Esophagus squamous epithelium (tissue), 5 donors: ENCODE data around the gene LRRC8C. TPM values are rescaled to one million over a fixed set of nuclear protein-coding genes. Genes with fewer than 3 reads are reported as not detected.

Source experiments
- DNase-seq: peaks from one replicate; lab custom pipeline; 2025; lab: John Stamatoyannopoulos, UW
- H3K27ac ChIP-seq, 4 donors: fragments of 200-600 bp; sonication (generic); one replicate each; pipeline ENCODE4 v1.5.1; 2016 to 2019; ENCODE audit warnings: mild to moderate bottlenecking in 1 of 4
- H3K27me3 ChIP-seq, 4 donors: fragments of 200-600 bp; sonication (generic); 1 replicate in 3 of 4; 2 replicates in 1 of 4; pipeline versions ENCODE4 v1.5.1 to v1.6.0; 2017 to 2021; ENCODE audit warnings: antibody characterized with exemption in 1 of 4
- H3K36me3 ChIP-seq, 3 donors: fragments of 200-600 bp; sonication (generic); one replicate each; pipeline ENCODE4 v1.5.1; 2016 to 2019
- H3K4me1 ChIP-seq, 3 donors: fragments of 200-600 bp; sonication (generic); one replicate each; pipeline ENCODE4 v1.5.1; 2017 to 2019
- H3K4me3 ChIP-seq, 4 donors: fragments of 200-600 bp; sonication (generic); 1 replicate in 3 of 4; 2 replicates in 1 of 4; pipeline ENCODE4 v1.5.1; 2016 to 2019; ENCODE audit warnings: mild to moderate bottlenecking in 2 of 4, moderate library complexity in 1 of 4
- H3K9me3 ChIP-seq, 3 donors: fragments of 200-600 bp; sonication (generic); one replicate each; pipeline ENCODE4 v1.5.1; 2016 to 2019
- POLR2A ChIP-seq, 4 donors: fragments of 450-650 bp; IDR thresholded peaks; one replicate each; pipeline ENCODE4 v1.6.1; 2017; ENCODE audit warnings: antibody characterized with exemption in 4 of 4, mild to moderate bottlenecking in 4 of 4, moderate library complexity in 3 of 4
- WGBS, 2 donors: methylation state at CpG; one replicate each; pipeline ENCODE4 v1.1.5; 2018; 5-methylcytosine and 5-hydroxymethylcytosine counted together
- intact Hi-C: fragments of 100-400 bp; cut with DNase I; formaldehyde crosslinking; loops from one replicate; pipeline ENCODE4 v1.15.0; 2022
- total RNA-seq, 4 donors: library from RNA; depleted of rRNA; stranded (reverse); fragments of >200 nt; gene quantifications; one replicate each; pipeline ENCODE4 v1.1.0, GENCODE V29; 2016
- TF ChIP-seq, protein P1 (sequence below), 6 experiments: fragments of 450-650 bp in 4 of 6; fragments of 200-600 bp in 2 of 6; sonication (generic) in 2 of 6; IDR thresholded peaks; one replicate each; pipeline ENCODE4 v1.5.1; 2016 to 2019; ENCODE audit warnings: antibody characterized with exemption in 6 of 6, mild to moderate bottlenecking in 4 of 6, moderate library complexity in 4 of 6
- donor health status: DM: yes; HTN: yes; CAD: no.

The LRRC8C gene
- total RNA-seq, 4 donors from 2014 or later, result 1.4 to 5.0 (median 3.2) TPM

DNA sequence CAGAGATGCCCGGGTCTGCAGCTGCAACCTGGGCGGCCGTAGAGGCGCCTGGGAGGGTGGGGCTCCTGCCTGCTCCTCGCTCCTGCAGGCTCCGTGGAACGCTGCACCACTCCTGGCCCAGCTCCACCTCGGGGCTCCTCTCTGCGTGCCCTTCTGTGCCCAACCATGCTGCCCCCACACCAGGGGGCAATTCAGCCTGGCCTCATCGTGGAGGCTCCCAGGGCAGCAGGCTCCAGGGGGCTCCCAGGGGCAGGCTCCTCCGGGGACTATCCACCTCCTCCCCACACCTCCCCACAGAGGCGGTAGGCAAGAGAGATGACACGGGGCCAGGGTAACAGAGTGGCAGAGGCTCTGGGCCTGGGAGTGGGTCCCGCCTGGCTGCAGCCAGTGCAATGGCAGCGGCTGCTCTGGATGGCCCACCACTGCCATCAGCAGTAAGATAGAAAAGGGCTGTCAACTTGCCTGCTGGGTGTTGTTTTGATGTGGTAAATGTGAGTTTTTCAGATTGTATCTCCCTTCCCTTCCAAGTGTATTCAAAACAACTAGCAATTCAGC, 22.4 kb upstream of the LRRC8C start:
- TF ChIP-seq POLR2A (IDR thresholded peaks at IDR 0.05), result no peak
- TF ChIP-seq, protein P1, sequence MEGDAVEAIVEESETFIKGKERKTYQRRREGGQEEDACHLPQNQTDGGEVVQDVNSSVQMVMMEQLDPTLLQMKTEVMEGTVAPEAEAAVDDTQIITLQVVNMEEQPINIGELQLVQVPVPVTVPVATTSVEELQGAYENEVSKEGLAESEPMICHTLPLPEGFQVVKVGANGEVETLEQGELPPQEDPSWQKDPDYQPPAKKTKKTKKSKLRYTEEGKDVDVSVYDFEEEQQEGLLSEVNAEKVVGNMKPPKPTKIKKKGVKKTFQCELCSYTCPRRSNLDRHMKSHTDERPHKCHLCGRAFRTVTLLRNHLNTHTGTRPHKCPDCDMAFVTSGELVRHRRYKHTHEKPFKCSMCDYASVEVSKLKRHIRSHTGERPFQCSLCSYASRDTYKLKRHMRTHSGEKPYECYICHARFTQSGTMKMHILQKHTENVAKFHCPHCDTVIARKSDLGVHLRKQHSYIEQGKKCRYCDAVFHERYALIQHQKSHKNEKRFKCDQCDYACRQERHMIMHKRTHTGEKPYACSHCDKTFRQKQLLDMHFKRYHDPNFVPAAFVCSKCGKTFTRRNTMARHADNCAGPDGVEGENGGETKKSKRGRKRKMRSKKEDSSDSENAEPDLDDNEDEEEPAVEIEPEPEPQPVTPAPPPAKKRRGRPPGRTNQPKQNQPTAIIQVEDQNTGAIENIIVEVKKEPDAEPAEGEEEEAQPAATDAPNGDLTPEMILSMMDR (IDR thresholded peaks at IDR 0.05), result no peak
- intact Hi-C loops, result no loop called here
- no peak for DNase-seq
- Histone ChIP-seq H3K4me3 (no peak overlapping the region), H3K4me1 (peaks cover 7 to 53% (median 13%) of the 10 kb centered on the region in 3 donors), H3K36me3 (no peaks in the 10 kb centered on the region), H3K27me3 (no peaks in the 10 kb centered on the region), H3K9me3 (no peaks in the 10 kb centered on the region), H3K27ac (peak overlapping the region in 1 of 4 donors; percentile 11)
- 64% methylated on average over 9 of the region's 15 CpGs; no CpG with 5 or more reads in 1 of the 2 donors for WGBS, 2 donors

DNA sequence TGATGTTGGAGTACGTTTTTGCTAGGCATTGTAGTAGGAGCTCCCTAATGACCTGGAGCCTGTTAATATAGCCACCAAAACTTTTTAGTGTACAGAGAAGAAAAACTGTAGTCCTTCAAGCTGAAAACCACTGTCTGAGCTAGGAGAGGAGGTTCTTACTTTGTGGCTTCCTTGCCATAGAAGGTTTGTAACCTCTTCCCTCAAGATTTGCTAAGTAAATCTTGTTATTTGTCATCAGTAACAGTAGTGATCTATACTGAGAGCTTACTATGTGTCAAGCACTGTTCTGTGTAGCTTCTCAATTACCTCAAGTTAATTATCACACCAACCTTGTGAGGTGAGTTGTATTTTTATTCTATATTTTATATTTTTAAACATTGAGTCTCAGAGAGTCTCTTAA, 21.2 kb upstream of the LRRC8C start:
- intact Hi-C loops, result no loop called here
- no peaks in the 10 kb centered on the region for H3K9me3 ChIP-seq
- H3K27ac ChIP-seq, result no peak overlapping the region
- TF ChIP-seq, protein P1 (IDR thresholded peaks at IDR 0.05), result no peak
- TF ChIP-seq POLR2A (IDR thresholded peaks at IDR 0.05), result no peak
- H3K36me3 ChIP-seq, result no peaks in the 10 kb centered on the region
- H3K4me3 ChIP-seq, result no peak overlapping the region
- peaks cover 13 to 52% (median 14%) of the 10 kb centered on the region in 3 donors for H3K4me1 ChIP-seq
- 85 to 89% methylated on average over 1 of the region's 1 CpG for WGBS, 2 donors
- DNase-seq, result no peak
- H3K27me3 ChIP-seq, result no peaks in the 10 kb centered on the region

DNA sequence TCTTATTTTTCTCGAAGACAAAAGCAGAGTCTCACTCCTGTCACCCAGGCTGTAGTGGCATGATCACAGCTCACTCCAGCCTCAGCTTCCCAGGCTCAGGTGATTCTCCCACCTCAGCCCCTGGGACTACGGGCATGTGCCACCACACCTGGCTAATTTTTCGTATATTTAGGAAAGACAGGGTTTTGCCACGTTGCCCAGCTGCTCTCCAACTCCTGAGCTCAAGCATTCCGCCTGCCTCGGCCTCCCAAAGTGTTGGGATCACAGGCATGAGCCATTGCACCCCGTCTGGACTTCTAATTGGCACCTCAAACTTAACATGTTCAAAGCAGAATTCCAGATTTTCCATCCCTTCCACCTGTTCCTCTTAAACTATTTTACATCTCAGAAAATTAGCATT, 19.0 kb upstream of the LRRC8C start:
- Histone ChIP-seq H3K4me1 (peaks cover 13 to 37% (median 13%) of the 10 kb centered on the region in 3 donors), H3K9me3 (no peaks in the 10 kb centered on the region), H3K36me3 (no peaks in the 10 kb centered on the region), H3K4me3 (no peak overlapping the region), H3K27me3 (no peaks in the 10 kb centered on the region), H3K27ac (no peak overlapping the region)
- intact Hi-C loops, result no loop called here
- DNase-seq, result no peak
- TF ChIP-seq, protein P1 (IDR thresholded peaks at IDR 0.05), result no peak
- TF ChIP-seq POLR2A (IDR thresholded peaks at IDR 0.05), result no peak
- 81 to 93% methylated on average over 7 of the region's 7 CpGs for WGBS, 2 donors

DNA sequence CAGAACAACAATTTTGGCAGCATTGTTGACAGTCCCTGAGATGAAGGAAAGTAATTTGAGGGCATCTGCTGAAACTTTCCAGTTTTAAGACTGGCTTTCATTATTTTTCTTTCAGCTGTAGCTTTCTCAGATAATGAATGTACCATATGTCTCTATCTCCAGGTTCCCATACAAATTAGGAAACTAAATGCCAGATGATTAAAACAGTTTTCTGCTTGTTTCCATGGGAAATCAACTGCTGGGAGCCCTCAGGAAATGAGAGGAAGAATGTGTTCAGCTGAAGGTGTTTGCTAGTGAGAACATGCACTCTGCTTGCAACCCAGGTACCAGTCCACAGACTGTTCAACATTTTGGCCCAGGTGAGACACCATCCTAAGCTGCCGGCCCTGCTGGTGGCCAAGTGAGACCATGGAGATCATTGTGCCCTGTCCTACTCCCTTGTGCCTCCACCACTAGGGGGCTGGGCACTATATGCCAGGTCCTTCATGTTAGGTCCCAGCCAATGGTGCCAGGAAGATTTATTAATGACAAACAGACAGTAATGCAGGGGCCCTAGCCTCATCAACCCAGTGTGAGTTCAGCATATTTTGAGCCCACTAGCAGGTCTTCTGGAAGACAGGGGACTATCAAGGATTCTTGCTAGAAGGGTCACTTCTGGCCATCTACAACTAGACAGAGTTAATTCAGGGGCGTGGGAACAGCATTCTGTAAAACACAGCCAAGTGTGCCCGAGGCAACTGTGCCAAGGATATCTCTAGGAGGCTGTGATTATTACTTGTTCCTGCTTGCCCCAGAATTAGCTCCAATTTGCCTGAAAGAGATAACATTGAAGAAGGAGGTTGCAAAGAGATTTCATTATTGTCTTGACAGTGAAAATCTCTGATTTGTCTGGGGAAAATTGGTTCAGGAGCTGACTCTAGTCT, 17.0 kb upstream of the LRRC8C start:
- 48 to 49% methylated on average over 3 of the region's 3 CpGs for WGBS, 2 donors
- DNase-seq, result no peak

More for the DNA sequence above, 17.0 kb upstream of the LRRC8C start:
- intact Hi-C loops, result no loop called here
- TF ChIP-seq POLR2A (IDR thresholded peaks at IDR 0.05), result no peak
- TF ChIP-seq, protein P1 (IDR thresholded peaks at IDR 0.05), result peak in 4 of 6 experiments; percentile 27 to 54 (median 30)
- H3K4me3 ChIP-seq, result no peak overlapping the region
- peak overlapping the region in 2 of 4 donors; percentile 0 to 7 for H3K27ac ChIP-seq
- peaks cover 0 to 18% (median 6%) of the 10 kb centered on the region in 3 donors for H3K4me1 ChIP-seq
- H3K27me3 ChIP-seq, result no peaks in the 10 kb centered on the region
- no peaks in the 10 kb centered on the region for H3K36me3 ChIP-seq
- H3K9me3 ChIP-seq, result no peaks in the 10 kb centered on the region
